Neural crest cell (in vitro differentiated cells): ENCODE measurements around the gene DNAJB6. TPM values are rescaled to one million over a fixed set of nuclear protein-coding genes. Genes with fewer than 3 reads are reported as not detected.
A peak's percentile ranks its signal among the peaks of the same experiment; 100 is the strongest.

ENCODE experiments used
- DNase-seq: peaks from one replicate; pipeline ENCODE4 v3.0.0; 2021; ENCODE audit warnings: low read depth, mixed read lengths, low spot score
- H3K27ac Mint-ChIP-seq: one replicate; pipeline ENCODE4 v1.8.0; 2021; ENCODE audit warnings: mild to moderate bottlenecking, mixed read lengths; ENCODE audit not compliant: unreplicated experiment
- H3K27me3 Mint-ChIP-seq: 2 replicates; pipeline ENCODE4 v1.8.0; 2021; ENCODE audit warnings: low read depth, mild to moderate bottlenecking, mixed read lengths
- H3K36me3 Mint-ChIP-seq: 2 replicates; pipeline ENCODE4 v1.8.0; 2021; ENCODE audit warnings: low read depth, mild to moderate bottlenecking, mixed read lengths
- H3K4me1 Mint-ChIP-seq: 2 replicates; pipeline ENCODE4 v1.8.0; 2021; ENCODE audit warnings: mixed read lengths
- H3K4me3 Mint-ChIP-seq: one replicate; pipeline ENCODE4 v1.8.0; 2021; ENCODE audit warnings: mild to moderate bottlenecking, mixed read lengths
- H3K9me3 Mint-ChIP-seq: 2 replicates; pipeline ENCODE4 v1.8.0; 2021; ENCODE audit warnings: mixed read lengths
- total RNA-seq: library from RNA; stranded (reverse); gene quantifications from 2 replicates; pipeline ENCODE4 v1.2.1, GENCODE V29; 2021
- TF ChIP-seq, protein P1 (sequence below): fragments of 200-600 bp; sonication (generic); conservative IDR thresholded peaks from 2 replicates; pipeline ENCODE4 v1.5.0; 2021; ENCODE audit warnings: antibody characterized with exemption, mild to moderate bottlenecking

DNAJB6 gene
- total RNA-seq, 1 donor from 2014 or later = 102 TPM

DNA sequence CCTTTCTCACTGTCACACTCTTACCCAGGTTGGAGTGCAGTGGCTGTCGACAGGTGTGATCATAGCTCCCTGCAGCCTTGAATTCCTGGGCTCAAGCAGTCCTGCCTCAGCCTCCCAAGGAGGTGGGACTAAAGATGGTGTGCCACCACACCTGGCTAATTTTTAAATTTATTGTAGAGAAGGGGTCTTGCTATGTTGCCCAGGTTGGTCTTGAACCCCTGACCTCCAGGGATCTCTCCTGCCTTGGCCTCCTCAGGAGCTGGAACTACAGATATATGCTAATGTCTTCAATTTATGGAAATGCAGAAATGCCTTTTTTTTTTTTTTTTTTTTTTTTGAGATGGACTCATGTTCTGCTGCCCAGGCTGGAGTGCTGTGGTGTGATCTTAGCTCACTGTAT lies 42.7 kb downstream of the DNAJB6 start:
- peaks cover 31% of the 10 kb centered on the region for H3K4me1 Mint-ChIP-seq
- H3K36me3 Mint-ChIP-seq = peaks cover 5% of the 10 kb centered on the region
- no peak for DNase-seq
- no peak overlapping the region for H3K27ac Mint-ChIP-seq
- no peak overlapping the region for H3K4me3 Mint-ChIP-seq
- no peaks in the 10 kb centered on the region for H3K9me3 Mint-ChIP-seq
- no peaks in the 10 kb centered on the region for H3K27me3 Mint-ChIP-seq
- TF ChIP-seq, protein P1, sequence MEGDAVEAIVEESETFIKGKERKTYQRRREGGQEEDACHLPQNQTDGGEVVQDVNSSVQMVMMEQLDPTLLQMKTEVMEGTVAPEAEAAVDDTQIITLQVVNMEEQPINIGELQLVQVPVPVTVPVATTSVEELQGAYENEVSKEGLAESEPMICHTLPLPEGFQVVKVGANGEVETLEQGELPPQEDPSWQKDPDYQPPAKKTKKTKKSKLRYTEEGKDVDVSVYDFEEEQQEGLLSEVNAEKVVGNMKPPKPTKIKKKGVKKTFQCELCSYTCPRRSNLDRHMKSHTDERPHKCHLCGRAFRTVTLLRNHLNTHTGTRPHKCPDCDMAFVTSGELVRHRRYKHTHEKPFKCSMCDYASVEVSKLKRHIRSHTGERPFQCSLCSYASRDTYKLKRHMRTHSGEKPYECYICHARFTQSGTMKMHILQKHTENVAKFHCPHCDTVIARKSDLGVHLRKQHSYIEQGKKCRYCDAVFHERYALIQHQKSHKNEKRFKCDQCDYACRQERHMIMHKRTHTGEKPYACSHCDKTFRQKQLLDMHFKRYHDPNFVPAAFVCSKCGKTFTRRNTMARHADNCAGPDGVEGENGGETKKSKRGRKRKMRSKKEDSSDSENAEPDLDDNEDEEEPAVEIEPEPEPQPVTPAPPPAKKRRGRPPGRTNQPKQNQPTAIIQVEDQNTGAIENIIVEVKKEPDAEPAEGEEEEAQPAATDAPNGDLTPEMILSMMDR = no peak

- peaks cover 22% of the 10 kb centered on the region for H3K4me1 Mint-ChIP-seq
- no peaks in the 10 kb centered on the region for H3K9me3 Mint-ChIP-seq
- TF ChIP-seq, protein P1 = no peak
- H3K27me3 Mint-ChIP-seq = no peaks in the 10 kb centered on the region
- H3K36me3 Mint-ChIP-seq = no peaks in the 10 kb centered on the region
- DNase-seq = no peak
- H3K4me3 Mint-ChIP-seq = no peak overlapping the region
- no peak overlapping the region for H3K27ac Mint-ChIP-seq
Observed at GRCh38 chr7:157380416-157380815, 43.6 kb downstream of the DNAJB6 start.

DNA sequence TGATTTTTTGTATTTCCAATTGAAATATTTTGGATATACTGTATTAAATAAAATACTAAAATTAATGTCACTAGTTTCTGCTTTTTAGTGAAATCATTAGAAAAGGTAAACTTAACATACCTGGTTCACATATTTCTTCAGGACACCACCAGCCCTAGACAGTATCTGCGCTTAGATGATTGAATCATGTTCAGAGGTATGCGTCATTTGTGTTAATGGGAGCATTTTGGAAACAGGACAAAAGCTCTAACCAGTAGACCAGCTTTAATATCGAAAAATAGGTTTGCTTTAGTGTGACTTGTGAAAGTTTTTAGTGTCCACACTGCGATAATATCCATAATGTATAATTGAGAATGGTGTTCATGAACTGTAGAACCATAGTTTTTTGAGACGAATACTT lies 47.1 kb downstream of the DNAJB6 start:
- Mint-ChIP-seq H3K9me3 (no peaks in the 10 kb centered on the region), H3K4me3 (no peak overlapping the region), H3K4me1 (peaks cover 7% of the 10 kb centered on the region), H3K27ac (no peak overlapping the region), H3K27me3 (no peaks in the 10 kb centered on the region), H3K36me3 (peaks cover 10% of the 10 kb centered on the region)
- DNase-seq = no peak
- TF ChIP-seq, protein P1 = no peak

GRCh38 chr7:157384301-157384700 lies 47.5 kb downstream of the DNAJB6 start:
- Mint-ChIP-seq H3K27me3 (no peaks in the 10 kb centered on the region), H3K27ac (no peak overlapping the region), H3K9me3 (no peaks in the 10 kb centered on the region), H3K4me1 (peaks cover 7% of the 10 kb centered on the region), H3K36me3 (peaks cover 10% of the 10 kb centered on the region), H3K4me3 (no peak overlapping the region)
- DNase-seq = no peak
- TF ChIP-seq, protein P1 = no peak

GRCh38 chr7:157386979-157387800 lies 50.4 kb downstream of the DNAJB6 start:
- peaks cover 7% of the 10 kb centered on the region for H3K4me1 Mint-ChIP-seq
- H3K9me3 Mint-ChIP-seq = no peaks in the 10 kb centered on the region
- no peaks in the 10 kb centered on the region for H3K27me3 Mint-ChIP-seq
- TF ChIP-seq, protein P1 = peak; percentile 96
- H3K4me3 Mint-ChIP-seq = peak overlapping the region; percentile 23
- peak; percentile 75 for DNase-seq
- H3K36me3 Mint-ChIP-seq = peaks cover 10% of the 10 kb centered on the region
- no peak overlapping the region for H3K27ac Mint-ChIP-seq
